Measurements from ENCODE around the gene SLC23A2.

Gene SLC23A2

DNA sequence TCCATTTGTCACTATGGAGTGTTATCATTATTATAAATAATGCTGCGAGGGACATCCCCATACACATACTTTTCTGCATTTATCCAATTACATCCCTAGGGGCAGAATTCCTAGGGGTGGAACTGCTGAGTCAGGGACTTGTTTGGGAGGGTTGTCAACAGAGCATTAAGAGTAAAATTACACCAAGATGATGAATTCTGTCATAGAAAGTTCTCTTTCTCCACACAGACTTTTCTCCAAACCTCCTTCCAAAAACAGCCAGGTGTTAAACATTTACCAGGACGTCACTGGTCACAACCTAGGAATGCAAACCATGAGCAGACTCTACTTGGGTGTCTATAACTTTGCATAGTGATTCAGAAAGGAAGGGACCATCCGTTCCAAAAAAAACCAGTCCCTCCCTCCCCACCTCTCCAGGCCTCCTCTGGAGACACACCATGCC lies 184.1 kb downstream of the SLC23A2 start:
- Mint-ChIP-seq H3K27me3 (no peaks in the 10 kb centered on the region), H3K27ac (no peak overlapping the region), H3K4me1 (peaks cover 71% of the 10 kb centered on the region), H3K36me3 (ENCODE audit: low read depth) (peaks cover 38% of the 10 kb centered on the region), H3K4me3 (no peak overlapping the region), H3K9me3 (no peaks in the 10 kb centered on the region)
- no peak for DNase-seq
- no peak for ATAC-seq

DNA sequence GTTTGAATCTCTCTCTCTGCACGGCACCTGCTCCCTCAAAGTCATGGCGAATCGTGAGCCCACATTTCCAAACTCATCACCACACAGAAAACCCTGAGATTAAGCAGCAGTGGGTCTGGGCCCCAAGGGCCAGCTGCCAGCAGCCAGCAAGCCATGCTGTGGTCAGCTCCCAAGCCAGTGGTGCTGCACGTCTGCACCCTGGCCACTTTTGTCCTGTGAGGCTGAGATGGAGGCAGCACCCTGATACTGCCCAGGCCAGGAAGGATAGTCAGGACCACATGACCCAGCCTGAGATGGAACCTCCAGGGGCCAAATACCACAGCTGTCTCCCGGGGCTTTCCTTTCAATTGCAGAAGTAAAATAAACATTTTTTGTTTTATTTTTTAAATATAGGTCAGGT lies 185.7 kb downstream of the SLC23A2 start:
- no peaks in the 10 kb centered on the region for H3K9me3 Mint-ChIP-seq

DNA sequence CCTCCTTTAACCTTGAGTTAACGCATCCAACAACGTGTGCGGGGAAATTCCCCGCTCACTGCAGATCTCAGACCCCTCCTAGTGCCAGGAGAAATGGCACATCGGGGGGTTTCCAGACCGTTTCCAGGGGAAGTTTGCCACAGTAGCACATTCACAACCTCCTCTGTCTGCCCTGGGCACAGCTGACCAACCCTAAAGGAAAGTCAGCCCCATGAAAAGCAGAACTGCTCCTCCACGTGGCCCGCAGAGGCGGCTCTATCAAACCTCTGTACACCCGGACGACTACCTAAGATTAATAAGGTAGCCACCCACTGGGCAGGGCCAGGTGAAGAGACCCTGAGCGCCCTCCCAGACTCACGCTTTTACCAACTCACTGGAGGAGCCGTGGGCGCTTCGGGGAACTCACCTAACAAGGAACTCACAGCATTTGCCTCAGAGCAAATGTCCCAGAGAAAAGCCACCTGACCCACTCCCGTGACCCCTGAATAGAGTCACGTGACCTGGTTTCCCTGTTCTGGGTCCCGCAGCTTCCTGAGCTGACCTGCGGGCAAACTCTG lies 186.5 kb downstream of the SLC23A2 start:
- Mint-ChIP-seq H3K4me3 (peak overlapping the region; percentile 93), H3K4me1 (peaks cover 77% of the 10 kb centered on the region), H3K27me3 (no peaks in the 10 kb centered on the region), H3K36me3 (ENCODE audit: low read depth) (peaks cover 25% of the 10 kb centered on the region), H3K27ac (peak overlapping the region; percentile 99), H3K9me3 (no peaks in the 10 kb centered on the region)
- ATAC-seq (peak; percentile 68), DNase-seq (peak; percentile 75)

More for the DNA sequence above, 185.7 kb downstream of the SLC23A2 start:
- ATAC-seq (no peak), DNase-seq (no peak)
- no peaks in the 10 kb centered on the region for H3K27me3 Mint-ChIP-seq
- peak overlapping the region; percentile 99 for H3K27ac Mint-ChIP-seq
- H3K4me3 Mint-ChIP-seq, result peak overlapping the region; percentile 93
- H3K4me1 Mint-ChIP-seq, result peaks cover 71% of the 10 kb centered on the region
- H3K36me3 Mint-ChIP-seq (ENCODE audit: low read depth), result peaks cover 27% of the 10 kb centered on the region

DNA sequence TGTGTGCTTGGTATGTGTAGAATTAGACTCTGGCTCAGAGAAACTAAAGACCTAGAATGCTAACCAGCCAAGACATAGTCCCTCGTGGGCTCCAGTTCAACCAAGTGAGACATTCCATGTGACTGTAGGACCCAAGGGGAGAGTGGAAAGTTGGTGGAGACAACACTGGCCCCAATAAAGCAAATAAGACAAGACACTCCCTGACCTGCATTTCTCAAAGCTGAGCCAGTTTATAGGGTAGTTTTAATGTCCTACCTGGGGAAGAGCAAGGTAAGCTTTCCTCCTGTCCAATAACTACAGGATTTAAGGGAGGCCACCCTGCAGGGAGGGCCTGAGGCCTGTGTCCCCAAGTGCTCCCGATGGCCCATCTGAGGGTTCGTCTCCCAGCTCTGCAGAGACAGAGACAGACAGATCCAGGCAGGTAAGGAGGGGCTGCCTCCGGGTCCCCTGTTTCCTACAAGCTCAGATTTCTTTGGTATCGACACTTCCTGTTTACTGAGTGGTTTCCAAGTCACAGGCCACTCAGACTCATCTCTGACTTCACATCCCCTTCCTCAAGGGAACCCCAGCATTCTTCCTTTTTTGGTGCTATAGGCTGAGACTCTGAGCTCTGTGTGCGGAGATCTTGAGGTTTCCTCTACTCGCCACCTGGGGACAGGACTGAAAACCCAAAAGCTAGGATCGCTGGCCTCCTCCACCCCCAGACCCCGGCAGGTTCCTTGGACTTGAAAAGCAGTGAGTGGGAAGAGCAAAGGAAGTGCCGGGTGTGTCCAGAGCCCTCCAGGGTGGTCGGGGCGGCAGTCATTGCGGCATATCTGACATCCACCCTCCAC lies 187.2 kb downstream of the SLC23A2 start:
- peak overlapping the region; percentile 93 for H3K4me3 Mint-ChIP-seq

DNA sequence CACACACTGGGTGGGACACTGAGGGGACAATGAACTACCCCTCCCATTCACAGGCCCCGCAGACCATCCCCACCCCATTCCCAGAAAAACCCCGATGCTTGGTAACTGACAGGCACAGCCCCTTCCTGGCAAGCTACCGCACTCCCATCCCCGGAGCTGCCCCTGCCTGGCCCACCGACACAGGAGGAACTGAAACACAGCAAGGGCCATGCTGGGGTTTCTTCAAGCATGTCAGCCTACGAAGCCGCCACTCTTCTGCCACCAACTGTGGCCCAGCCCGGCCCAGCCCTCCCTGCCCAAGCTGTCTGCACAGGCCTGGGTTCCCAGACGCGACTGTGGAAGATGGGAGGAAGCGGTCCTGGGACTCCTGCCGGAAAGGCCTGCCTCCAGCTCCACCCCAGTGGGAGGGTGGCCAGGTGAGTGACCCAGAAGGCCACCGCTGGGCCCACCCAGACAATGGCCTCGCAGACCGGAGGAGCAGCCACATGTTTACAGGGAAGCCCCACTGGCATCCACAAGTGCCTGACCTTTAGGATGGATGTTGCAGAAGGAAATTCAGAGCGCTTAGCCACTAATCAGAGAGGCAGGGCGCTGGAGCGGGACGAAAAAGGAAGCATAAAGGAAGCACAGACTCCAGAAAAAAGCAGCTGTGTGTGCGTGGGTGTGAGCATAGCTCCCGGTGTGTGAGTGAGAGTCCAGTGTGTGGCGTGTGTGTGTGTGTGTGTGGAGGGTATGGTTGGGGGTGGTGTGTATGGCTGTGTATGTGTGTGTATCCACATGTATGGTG lies 188.0 kb downstream of the SLC23A2 start:
- peaks cover 20% of the 10 kb centered on the region for H3K36me3 Mint-ChIP-seq (ENCODE audit: low read depth)
- H3K4me1 Mint-ChIP-seq, result peaks cover 81% of the 10 kb centered on the region
- DNase-seq, result peak; percentile 43
- H3K9me3 Mint-ChIP-seq, result no peaks in the 10 kb centered on the region
- H3K27me3 Mint-ChIP-seq, result no peaks in the 10 kb centered on the region
- H3K4me3 Mint-ChIP-seq, result peak overlapping the region; percentile 93
- H3K27ac Mint-ChIP-seq, result peak overlapping the region; percentile 99
- ATAC-seq, result no peak

More for the DNA sequence above, 187.2 kb downstream of the SLC23A2 start:
- DNase-seq, result peak; percentile 52
- H3K27ac Mint-ChIP-seq, result peak overlapping the region; percentile 99
- no peaks in the 10 kb centered on the region for H3K9me3 Mint-ChIP-seq
- ATAC-seq, result peak; percentile 70
- peaks cover 79% of the 10 kb centered on the region for H3K4me1 Mint-ChIP-seq
- H3K27me3 Mint-ChIP-seq, result no peaks in the 10 kb centered on the region
- H3K36me3 Mint-ChIP-seq (ENCODE audit: low read depth), result peaks cover 19% of the 10 kb centered on the region

- H3K4me3 Mint-ChIP-seq, result peak overlapping the region; percentile 93
- ATAC-seq, result no peak
- H3K27ac Mint-ChIP-seq, result peak overlapping the region; percentile 99
- H3K36me3 Mint-ChIP-seq (ENCODE audit: low read depth), result peaks cover 22% of the 10 kb centered on the region
- peaks cover 85% of the 10 kb centered on the region for H3K4me1 Mint-ChIP-seq
- DNase-seq, result no peak
- H3K27me3 Mint-ChIP-seq, result no peaks in the 10 kb centered on the region
- no peaks in the 10 kb centered on the region for H3K9me3 Mint-ChIP-seq
Measured at GRCh38 chr20:4812641-4813075, 188.7 kb downstream of the SLC23A2 start.

DNA sequence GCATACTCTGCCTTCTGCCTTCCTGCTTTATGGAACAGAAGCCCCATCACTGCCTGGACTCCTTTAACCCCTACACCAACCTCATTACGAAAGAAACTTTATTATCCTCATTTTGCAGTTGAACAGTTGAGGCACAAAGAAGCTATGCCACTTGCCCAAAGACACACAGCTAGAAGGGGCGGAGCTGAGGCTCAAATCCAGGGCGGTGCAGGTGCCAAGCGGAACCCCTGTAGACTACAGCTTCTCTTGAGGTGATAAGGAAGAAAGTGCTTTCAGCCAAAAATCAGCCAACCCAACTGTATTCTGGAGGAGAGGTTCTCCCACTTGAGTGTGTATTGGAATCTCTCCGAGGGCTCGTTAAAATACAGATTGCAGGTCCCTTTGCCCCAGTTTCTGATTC lies 189.1 kb downstream of the SLC23A2 start:
- no peaks in the 10 kb centered on the region for H3K27me3 Mint-ChIP-seq
- H3K4me1 Mint-ChIP-seq, result peaks cover 83% of the 10 kb centered on the region
- H3K9me3 Mint-ChIP-seq, result no peaks in the 10 kb centered on the region
- DNase-seq (no peak), ATAC-seq (no peak)
- H3K27ac Mint-ChIP-seq, result peak overlapping the region; percentile 99
- peaks cover 19% of the 10 kb centered on the region for H3K36me3 Mint-ChIP-seq (ENCODE audit: low read depth)
- H3K4me3 Mint-ChIP-seq, result peak overlapping the region; percentile 93

DNA sequence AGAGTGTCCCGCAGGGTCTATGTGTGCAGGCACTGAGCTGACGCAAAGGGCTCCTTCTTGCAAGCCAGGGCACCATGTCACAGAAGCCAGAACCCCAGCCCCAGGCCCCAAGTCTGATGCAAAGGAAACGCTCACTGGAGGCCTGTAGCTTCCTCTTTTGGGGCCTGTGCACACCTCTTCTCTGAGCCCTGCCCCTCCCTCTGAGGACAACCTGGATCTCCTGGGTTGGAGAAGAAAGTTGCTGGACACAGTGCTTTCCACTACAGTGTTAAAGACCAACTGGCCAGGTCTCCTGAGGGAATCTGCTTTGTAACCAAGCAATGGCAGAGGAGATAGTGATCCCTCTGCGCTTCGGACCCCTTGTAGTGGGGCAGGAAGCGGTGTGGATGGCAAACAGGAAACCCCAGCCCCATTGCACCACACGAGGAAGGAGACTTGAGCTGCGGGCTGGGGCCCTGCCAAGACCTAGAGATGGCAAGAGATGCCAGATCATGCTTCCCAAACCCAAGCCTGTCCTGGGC lies 189.6 kb downstream of the SLC23A2 start:
- ATAC-seq (no peak), DNase-seq (peak; percentile 47)
- H3K36me3 Mint-ChIP-seq (ENCODE audit: low read depth), result peaks cover 20% of the 10 kb centered on the region
- no peaks in the 10 kb centered on the region for H3K9me3 Mint-ChIP-seq
- H3K4me1 Mint-ChIP-seq, result peaks cover 82% of the 10 kb centered on the region
- peak overlapping the region; percentile 99 for H3K27ac Mint-ChIP-seq
- H3K4me3 Mint-ChIP-seq, result peak overlapping the region; percentile 93
- no peaks in the 10 kb centered on the region for H3K27me3 Mint-ChIP-seq

- no peak for ATAC-seq
Measured at GRCh38 chr20:4811257-4811656, 190.1 kb downstream of the SLC23A2 start.

GRCh38 chr20:4810426-4811019 lies 190.8 kb downstream of the SLC23A2 start:
- H3K4me3 Mint-ChIP-seq, result no peak overlapping the region
- H3K36me3 Mint-ChIP-seq (ENCODE audit: low read depth), result peaks cover 24% of the 10 kb centered on the region
- no peak for DNase-seq
- no peaks in the 10 kb centered on the region for H3K9me3 Mint-ChIP-seq
- peak overlapping the region; percentile 56 for H3K27ac Mint-ChIP-seq
- peaks cover 82% of the 10 kb centered on the region for H3K4me1 Mint-ChIP-seq
- no peak for ATAC-seq
- H3K27me3 Mint-ChIP-seq, result no peaks in the 10 kb centered on the region

More at GRCh38 chr20:4811257-4811656, 190.1 kb downstream of the SLC23A2 start:
- peak overlapping the region; percentile 99 for H3K27ac Mint-ChIP-seq
- no peaks in the 10 kb centered on the region for H3K9me3 Mint-ChIP-seq
- H3K4me1 Mint-ChIP-seq, result peaks cover 82% of the 10 kb centered on the region
- H3K36me3 Mint-ChIP-seq (ENCODE audit: low read depth), result peaks cover 21% of the 10 kb centered on the region
- H3K27me3 Mint-ChIP-seq, result no peaks in the 10 kb centered on the region
- no peak for DNase-seq
- H3K4me3 Mint-ChIP-seq, result no peak overlapping the region

DNA sequence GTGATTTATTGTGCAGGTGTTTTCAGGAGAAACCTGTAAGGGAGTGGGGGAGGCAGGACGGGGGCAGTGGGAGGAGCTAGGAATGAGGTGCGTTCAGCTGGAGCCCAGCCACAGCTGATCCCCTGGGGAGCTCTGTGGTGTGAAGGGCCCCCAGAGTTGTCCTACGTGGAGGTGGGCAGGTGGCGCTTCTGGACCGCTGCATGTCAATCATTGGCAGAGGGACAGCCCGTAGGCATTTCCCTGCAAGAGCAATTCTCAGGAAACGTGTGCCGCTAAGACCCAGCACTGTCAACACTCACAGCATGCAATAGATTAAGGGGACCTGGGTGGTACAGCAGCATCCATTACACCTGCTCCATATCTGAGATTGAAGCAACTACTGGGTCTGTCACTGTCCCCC lies 191.6 kb downstream of the SLC23A2 start:
- Mint-ChIP-seq H3K4me1 (peaks cover 81% of the 10 kb centered on the region), H3K36me3 (ENCODE audit: low read depth) (peaks cover 21% of the 10 kb centered on the region), H3K9me3 (no peaks in the 10 kb centered on the region), H3K27me3 (no peaks in the 10 kb centered on the region), H3K4me3 (no peak overlapping the region), H3K27ac (no peak overlapping the region)
- ATAC-seq (no peak), DNase-seq (no peak)

GRCh38 chr20:4808872-4809271 lies 192.4 kb downstream of the SLC23A2 start:
- H3K36me3 Mint-ChIP-seq (ENCODE audit: low read depth), result peaks cover 18% of the 10 kb centered on the region
- ATAC-seq (no peak), DNase-seq (no peak)
- peak overlapping the region; percentile 70 for H3K27ac Mint-ChIP-seq
- peak overlapping the region; percentile 32 for H3K4me3 Mint-ChIP-seq
- peaks cover 75% of the 10 kb centered on the region for H3K4me1 Mint-ChIP-seq
- H3K9me3 Mint-ChIP-seq, result no peaks in the 10 kb centered on the region
- H3K27me3 Mint-ChIP-seq, result no peaks in the 10 kb centered on the region

DNA sequence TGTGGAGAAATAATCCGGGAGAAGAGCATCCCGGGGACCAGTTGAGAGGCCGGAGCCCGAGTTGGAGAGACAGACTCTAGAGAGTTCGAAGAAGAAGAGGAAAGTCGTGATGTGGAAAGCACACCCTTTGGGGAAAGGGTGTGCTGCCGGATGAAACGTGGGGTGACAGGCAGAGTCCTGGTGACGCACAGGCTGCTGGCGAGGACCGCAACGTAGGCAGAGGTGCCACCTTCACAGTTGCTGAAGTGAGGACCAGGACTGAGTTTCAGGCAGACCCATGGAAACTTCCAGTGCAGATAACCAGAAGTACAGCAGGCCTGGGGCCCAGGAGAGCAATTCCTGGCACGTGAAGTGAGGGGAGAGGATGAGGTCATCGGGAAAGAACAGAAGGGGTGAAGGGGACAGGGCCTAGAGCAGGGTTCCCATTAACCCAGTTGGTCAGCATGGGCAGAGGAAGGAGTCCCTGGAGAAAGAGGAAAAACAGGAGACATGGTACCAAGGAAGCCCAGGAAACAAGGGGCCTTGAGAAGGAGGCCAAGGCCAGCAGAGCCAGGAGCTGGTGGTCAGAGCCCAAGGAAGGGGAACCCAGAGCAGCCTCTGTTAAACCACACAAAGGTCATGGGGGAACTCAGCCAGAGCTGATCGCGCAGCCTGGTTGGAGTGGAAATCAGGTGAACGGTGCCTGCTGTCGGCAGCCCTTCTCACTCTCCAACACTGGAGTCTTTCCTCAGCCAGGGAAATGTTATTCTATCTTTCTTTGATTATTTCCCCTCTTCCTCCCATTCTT lies 195.5 kb downstream of the SLC23A2 start:
- H3K9me3 Mint-ChIP-seq, result no peaks in the 10 kb centered on the region
- peaks cover 22% of the 10 kb centered on the region for H3K36me3 Mint-ChIP-seq (ENCODE audit: low read depth)
- H3K27ac Mint-ChIP-seq, result peak overlapping the region; percentile 76
- ATAC-seq (peak; percentile 12), DNase-seq (no peak)
- H3K4me3 Mint-ChIP-seq, result no peak overlapping the region
- H3K4me1 Mint-ChIP-seq, result peaks cover 45% of the 10 kb centered on the region
- H3K27me3 Mint-ChIP-seq, result no peaks in the 10 kb centered on the region

Data from activated naive CD8-positive, alpha-beta T cell treated with anti-CD3 and anti-CD28 coated beads, Interleukin-2, amount 50 U/mL, for 24 hours (primary cell).